Adrenal gland (tissue), 5 donors: Measurements from ENCODE around the gene DRAP1.

Source experiments
- POLR2A ChIP-seq, 2 donors: fragments of 450-650 bp; IDR thresholded peaks; one replicate each; pipeline ENCODE4 v1.6.1; 2017; ENCODE audit warnings: antibody characterized with exemption in 2 of 2, mild to moderate bottlenecking in 2 of 2, moderate library complexity in 1 of 2
- TF ChIP-seq, protein P1 (sequence below), 6 experiments: fragments of 450-650 bp in 4 of 6; fragments of 200-600 bp in 2 of 6; sonication (generic) in 1 of 6; IDR thresholded peaks; 1 replicate in 5 of 6; 2 replicates in 1 of 6; pipeline versions ENCODE4 v1.5.1 to v1.8.0; 2016 to 2021; ENCODE audit warnings: antibody characterized with exemption in 6 of 6, mild to moderate bottlenecking in 2 of 6, moderate library complexity in 1 of 6
- donor health status: DM: no; HTN: no; CAD: no.

- TF ChIP-seq, protein P1, sequence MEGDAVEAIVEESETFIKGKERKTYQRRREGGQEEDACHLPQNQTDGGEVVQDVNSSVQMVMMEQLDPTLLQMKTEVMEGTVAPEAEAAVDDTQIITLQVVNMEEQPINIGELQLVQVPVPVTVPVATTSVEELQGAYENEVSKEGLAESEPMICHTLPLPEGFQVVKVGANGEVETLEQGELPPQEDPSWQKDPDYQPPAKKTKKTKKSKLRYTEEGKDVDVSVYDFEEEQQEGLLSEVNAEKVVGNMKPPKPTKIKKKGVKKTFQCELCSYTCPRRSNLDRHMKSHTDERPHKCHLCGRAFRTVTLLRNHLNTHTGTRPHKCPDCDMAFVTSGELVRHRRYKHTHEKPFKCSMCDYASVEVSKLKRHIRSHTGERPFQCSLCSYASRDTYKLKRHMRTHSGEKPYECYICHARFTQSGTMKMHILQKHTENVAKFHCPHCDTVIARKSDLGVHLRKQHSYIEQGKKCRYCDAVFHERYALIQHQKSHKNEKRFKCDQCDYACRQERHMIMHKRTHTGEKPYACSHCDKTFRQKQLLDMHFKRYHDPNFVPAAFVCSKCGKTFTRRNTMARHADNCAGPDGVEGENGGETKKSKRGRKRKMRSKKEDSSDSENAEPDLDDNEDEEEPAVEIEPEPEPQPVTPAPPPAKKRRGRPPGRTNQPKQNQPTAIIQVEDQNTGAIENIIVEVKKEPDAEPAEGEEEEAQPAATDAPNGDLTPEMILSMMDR (IDR thresholded peaks at IDR 0.05): no peak
- TF ChIP-seq POLR2A (IDR thresholded peaks at IDR 0.05): no peak
Measured at GRCh38 chr11:65941720-65942310, 22.6 kb downstream of the DRAP1 start.
